Tibial nerve (tissue), 4 donors: ENCODE measurements around the gene MTX3.

ENCODE experiments used
- CTCF ChIP-seq, 5 experiments: fragments of 200-600 bp in 3 of 5; fragments of 450-650 bp in 2 of 5; sonication (generic) in 3 of 5; IDR thresholded peaks; one replicate each; pipeline ENCODE4 v1.5.1; 2016 to 2019; ENCODE audit warnings: antibody characterized with exemption in 5 of 5, mild to moderate bottlenecking in 3 of 5, moderate library complexity in 2 of 5
- EP300 ChIP-seq, 2 donors: sonication (generic); formaldehyde crosslinking; IDR thresholded peaks; one replicate each; pipeline ENCODE4 v1.6.1; 2017; ENCODE audit warnings: antibody characterized with exemption in 2 of 2, mild to moderate bottlenecking in 1 of 2
- POLR2A ChIP-seq, 2 donors: fragments of 450-650 bp; IDR thresholded peaks; one replicate each; pipeline ENCODE4 v1.6.1; 2017; ENCODE audit warnings: antibody characterized with exemption in 2 of 2, mild to moderate bottlenecking in 2 of 2, moderate library complexity in 2 of 2

GRCh38 chr5:79983618-79984017 is 7.4 kb downstream of the MTX3 start:
- TF ChIP-seq CTCF (IDR thresholded peaks at IDR 0.05) (no peak), POLR2A (IDR thresholded peaks at IDR 0.05) (no peak), EP300 (IDR thresholded peaks at IDR 0.05) (no peak)
